ENCODE results near the gene HLA-DPB1. TPM values are rescaled to one million over a fixed set of nuclear protein-coding genes. Genes with fewer than 3 reads are reported as not detected.

The HLA-DPB1 gene
- total and polyA plus RNA-seq, 2 of the 4 experiments (the other 2 are of a cell fraction): 7.7 to 10.7 TPM

GRCh38 chr6:33132081-33132524 is 56.3 kb downstream of the HLA-DPB1 start:
- Histone ChIP-seq H3K9me3 (ENCODE audit: control insufficient read depth, insufficient read depth, low read length) (no peaks in the 10 kb centered on the region), H3K14ac (replicated peaks; ENCODE audit: low read depth, low read length) (no peak overlapping the region), H3K18ac (ENCODE audit: low read depth, low read length) (no peak overlapping the region), H2BK15ac (ENCODE audit: low read depth, low read length) (no peak overlapping the region), H3K23ac (ENCODE audit: low read depth, low read length) (no peak overlapping the region), H4K20me1 (ENCODE audit: insufficient read depth, low read length) (no peaks in the 10 kb centered on the region), H4K5ac (ENCODE audit: low read depth, low read length) (no peak overlapping the region), H3K56ac (ENCODE audit: extremely low read depth, insufficient read depth, low read length) (no peak overlapping the region), H3K4me1 (ENCODE audit: control insufficient read depth, insufficient read depth, low read length) (no peaks in the 10 kb centered on the region), H3K4ac (ENCODE audit: low read depth, low read length) (no peak overlapping the region), H2BK5ac (ENCODE audit: low read depth, low read length, poor library complexity, severe bottlenecking) (no peak overlapping the region), H3K9ac (ENCODE audit: low read depth, low read length) (no peak overlapping the region), H3K9me1 (ENCODE audit: insufficient read depth, low read length) (no peaks in the 10 kb centered on the region), H4K8ac (ENCODE audit: low read depth in 2 of 2, low read length in 2 of 2) (no peak overlapping the region), H3K36me3 (ENCODE audit: control insufficient read depth, insufficient read depth, low read length) (no peaks in the 10 kb centered on the region), H3K27me3 (ENCODE audit: control insufficient read depth, insufficient read depth, low read length) (peaks cover 33% of the 10 kb centered on the region), H4K91ac (ENCODE audit: insufficient read depth, low read depth, low read length) (no peak overlapping the region), H2BK120ac (ENCODE audit: low read depth, low read length) (no peak overlapping the region), H3K4me2 (ENCODE audit: low read depth, low read length) (no peak overlapping the region), H2AK5ac (ENCODE audit: low read depth, low read length) (no peak overlapping the region), H2AK9ac (replicated peaks; ENCODE audit: low read depth, low read length, poor library complexity) (no peak overlapping the region), H2BK20ac (ENCODE audit: low read depth, low read length) (no peak overlapping the region), H3K79me1 (ENCODE audit: low read depth in 1 of 2, low read length in 2 of 2) (no peaks in the 10 kb centered on the region), H2AFZ (replicated peaks; ENCODE audit: low read length, poor library complexity) (no peak overlapping the region), H3K27ac (ENCODE audit: insufficient read depth, low read length) (no peak overlapping the region), H3K4me3 (ENCODE audit: insufficient read depth, low read depth, low read length) (no peak overlapping the region)
- ATAC-seq (ENCODE audit: low read depth) (no peak), DNase-seq (no peak)
- CTCF ChIA-PET: no interaction called here
- TF ChIP-seq MXI1 (IDR thresholded peaks at IDR 0.05; ENCODE audit: borderline replicate concordance, low read depth, low read length) (no peak), USF2 (IDR thresholded peaks at IDR 0.05; ENCODE audit: low read depth, low read length) (no peak), FOS (IDR thresholded peaks at IDR 0.05; ENCODE audit: low read depth, low read length) (no peak), CEBPB (IDR thresholded peaks at IDR 0.05; ENCODE audit: low read depth, low read length) (no peak), RCOR1 (IDR thresholded peaks at IDR 0.05; ENCODE audit: insufficient replicate concordance, low read length) (no peak), MAZ (IDR thresholded peaks at IDR 0.05; ENCODE audit: borderline replicate concordance, low read depth, low read length) (no peak), RFX5 (IDR thresholded peaks at IDR 0.05; ENCODE audit: low read depth, low read length) (no peak), MAFK (IDR thresholded peaks at IDR 0.05; ENCODE audit: low read depth, low read length) (no peak), CHD1 (IDR thresholded peaks at IDR 0.05; ENCODE audit: low read depth, low read length) (no peak), NFE2L2 (IDR thresholded peaks at IDR 0.05; ENCODE audit: low read depth, low read length) (no peak), CTCF (conservative IDR thresholded peaks at IDR 0.05; ENCODE audit: low read depth, low read length) (no peak), POLR2A (IDR thresholded peaks at IDR 0.05; ENCODE audit: low read depth, low read length) (no peak), ELK1 (IDR thresholded peaks at IDR 0.05; ENCODE audit: borderline replicate concordance, low read depth, low read length) (no peak)
- POLR2A ChIA-PET (ENCODE audit: unreplicated experiment): no interaction called here
- WGBS, 2 experiments (ENCODE audit: extremely low coverage in 2 of 2, insufficient read length in 1 of 2): 80% methylated on average over 2 of the region's 8 CpGs; no CpG with 5 or more reads in 1 of the 2 experiments
- intact Hi-C loops (cut with micrococcal nuclease): no loop called here
- no TSS peak for BruUV-seq (replicated peaks)
- dilution Hi-C loops (cut with HindIII; ENCODE audit: low sequenced_read_pairs, unreplicated experiment): no loop called here
- in situ Hi-C loops (cut with MboI; ENCODE audit: low sequenced_read_pairs): no loop called here

Measured in IMR-90 (cell line).